DMS153 (cell line): Measurements from ENCODE around the gene MARCHF9.
"Not testable (repeated sequence)": the region's sequence is repeated elsewhere in the genome, so short reads cannot be mapped to it uniquely, and the experiment has no call there.

Experiments used
- DNase-seq: peaks from one replicate; lab custom pipeline; 2025; lab: John Stamatoyannopoulos, UW

The MARCHF9 gene

DNA sequence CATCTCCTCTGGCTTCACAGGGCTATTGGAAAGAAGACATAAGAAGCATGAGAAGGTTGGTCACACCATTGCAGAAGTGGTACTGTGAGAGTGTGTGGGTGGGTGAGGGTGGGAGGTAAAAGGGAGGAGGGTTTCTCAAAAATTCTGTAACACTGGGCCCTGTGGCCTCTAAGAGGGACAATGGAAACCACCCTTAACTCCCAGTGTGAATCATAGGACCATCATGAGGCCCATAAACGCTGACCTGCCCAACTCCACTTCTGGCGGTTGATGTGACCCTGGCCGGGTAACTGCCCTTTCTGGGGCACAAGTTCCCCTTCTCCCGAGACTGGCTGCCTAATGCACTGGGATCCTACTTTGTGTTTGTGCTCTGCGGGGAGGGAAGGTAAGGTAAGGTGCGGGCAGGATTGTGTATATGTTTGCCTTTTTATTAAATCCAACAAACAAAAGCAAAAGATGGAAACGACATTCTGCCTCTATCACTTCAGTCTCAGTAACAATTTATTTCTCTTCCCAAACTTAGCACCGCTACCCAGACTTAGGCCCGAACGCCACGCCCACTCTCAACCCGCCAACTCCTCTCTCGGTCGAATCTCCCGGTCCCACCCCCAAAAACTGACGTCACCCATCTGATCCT is 16.5 kb downstream of the MARCHF9 start:
- no peak for DNase-seq

DNA sequence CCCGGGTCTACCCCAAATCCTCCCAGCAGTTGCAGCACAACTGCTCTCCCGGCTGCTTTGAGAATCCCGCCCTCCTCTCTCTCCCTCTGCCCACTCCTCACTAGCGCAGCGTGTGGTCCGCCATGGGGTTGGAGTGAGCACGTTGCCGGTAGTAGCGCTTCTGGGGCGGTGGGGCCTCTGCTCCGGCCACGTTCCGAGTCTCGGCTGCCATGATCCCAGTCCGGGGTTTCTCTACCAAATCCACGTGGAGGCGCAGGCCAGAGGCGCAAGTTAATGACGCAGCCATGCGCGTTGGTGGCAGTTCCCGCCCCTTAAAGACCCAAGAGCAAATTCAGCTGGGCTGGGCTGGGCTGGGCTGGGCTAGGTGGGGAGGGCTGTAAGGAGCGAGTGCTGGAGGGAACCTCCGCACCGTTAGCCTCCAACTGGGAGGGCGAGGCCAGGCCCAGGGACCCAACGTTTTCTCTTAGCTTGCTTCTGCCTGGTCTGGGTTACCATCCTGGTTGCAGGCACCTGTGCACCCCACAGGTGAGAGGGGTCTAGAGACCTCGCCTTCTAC is 17.0 kb downstream of the MARCHF9 start, which contains the start of gene METTL1:
Gene METTL1, minus strand, starts transcription at position 233 of the 556 bp plus-strand sequence. Its CDS starts 22 bp downstream, at position 211.
- DNase-seq: peak; percentile 93

DNA sequence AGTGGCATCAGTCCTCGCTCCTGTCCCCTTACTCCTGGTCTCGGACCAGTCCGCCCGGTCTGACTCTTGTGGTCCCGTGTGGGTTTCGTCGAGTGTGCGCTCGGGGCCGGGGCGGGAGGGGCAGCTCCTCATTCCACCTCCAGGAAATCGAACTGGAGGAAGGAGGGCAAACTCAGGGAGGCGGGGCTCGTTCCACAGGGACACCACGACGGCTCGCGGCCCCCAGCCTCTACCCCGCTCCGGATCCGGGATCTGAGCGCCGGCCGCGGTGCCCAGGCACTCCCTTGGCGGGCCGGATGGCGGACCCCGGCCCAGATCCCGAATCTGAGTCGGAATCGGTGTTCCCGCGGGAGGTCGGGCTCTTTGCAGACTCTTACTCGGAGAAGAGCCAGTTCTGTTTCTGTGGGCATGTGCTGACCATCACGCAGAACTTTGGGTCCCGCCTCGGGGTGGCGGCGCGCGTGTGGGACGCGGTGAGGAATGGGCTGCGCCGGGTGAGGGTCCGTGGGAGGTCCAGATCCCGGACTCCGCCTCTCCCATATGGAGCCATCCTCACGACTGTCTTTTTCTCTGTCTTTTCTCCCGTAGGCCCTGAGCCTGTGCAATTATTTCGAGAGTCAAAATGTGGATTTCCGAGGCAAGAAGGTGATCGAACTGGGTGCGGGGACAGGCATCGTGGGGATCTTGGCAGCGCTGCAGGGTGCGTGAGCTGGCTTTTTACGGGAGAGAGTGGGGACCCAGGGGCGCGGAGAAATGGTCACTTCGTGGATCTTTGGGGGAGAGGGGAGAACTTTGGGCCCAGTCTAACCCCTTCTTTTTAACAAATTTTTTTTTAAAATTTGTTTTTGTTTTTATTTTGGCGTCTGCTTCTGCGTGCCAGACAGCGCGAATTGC is 17.8 kb downstream of the MARCHF9 start, which contains the start of gene EEF1AKMT3:
Gene EEF1AKMT3, plus strand, starts transcription at position 186 of the 894 bp plus-strand sequence. Its CDS starts 111 bp downstream, at position 297.
- no peak for DNase-seq

DNA sequence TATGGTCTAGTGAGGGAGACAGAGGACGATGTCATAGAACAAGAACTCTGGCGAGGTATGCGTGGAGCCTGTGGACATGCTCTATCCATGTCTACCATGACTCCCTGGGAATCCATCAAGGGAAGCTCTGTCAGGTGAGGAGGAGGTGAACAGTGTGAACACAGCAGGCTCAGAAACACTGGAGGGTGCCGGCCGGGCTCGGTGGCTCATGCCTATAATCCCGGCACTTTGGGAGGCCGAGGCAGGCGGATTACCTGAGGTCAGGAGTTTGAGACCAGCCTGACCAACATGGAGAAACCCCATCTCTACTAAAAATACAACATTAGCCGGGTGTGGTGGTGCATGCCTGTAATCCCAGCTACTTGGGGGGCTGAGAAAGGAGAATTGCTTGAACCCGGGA is 19.7 kb downstream of the MARCHF9 start:
- not testable (repeated sequence) for DNase-seq

DNA sequence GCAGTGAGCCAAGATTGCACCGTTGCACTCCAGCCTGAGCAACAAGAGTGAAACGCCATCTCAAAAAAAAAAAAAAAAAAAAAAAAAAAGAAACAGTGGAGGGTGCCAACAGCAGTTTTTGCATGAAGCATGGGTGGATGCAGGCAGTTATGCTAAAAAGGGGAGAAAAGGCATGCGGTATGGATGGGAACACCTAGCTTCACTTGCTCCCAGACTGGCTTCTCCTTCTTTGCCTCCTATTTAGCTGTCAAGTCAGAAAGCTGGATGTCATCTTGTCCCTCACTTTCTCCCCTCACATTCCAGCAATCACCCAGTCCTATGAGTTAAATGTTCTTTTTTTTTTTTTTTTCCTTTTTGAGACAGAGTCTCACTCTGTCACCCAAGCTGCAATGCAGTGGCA is 20.1 kb downstream of the MARCHF9 start:
- DNase-seq: no peak

DNA sequence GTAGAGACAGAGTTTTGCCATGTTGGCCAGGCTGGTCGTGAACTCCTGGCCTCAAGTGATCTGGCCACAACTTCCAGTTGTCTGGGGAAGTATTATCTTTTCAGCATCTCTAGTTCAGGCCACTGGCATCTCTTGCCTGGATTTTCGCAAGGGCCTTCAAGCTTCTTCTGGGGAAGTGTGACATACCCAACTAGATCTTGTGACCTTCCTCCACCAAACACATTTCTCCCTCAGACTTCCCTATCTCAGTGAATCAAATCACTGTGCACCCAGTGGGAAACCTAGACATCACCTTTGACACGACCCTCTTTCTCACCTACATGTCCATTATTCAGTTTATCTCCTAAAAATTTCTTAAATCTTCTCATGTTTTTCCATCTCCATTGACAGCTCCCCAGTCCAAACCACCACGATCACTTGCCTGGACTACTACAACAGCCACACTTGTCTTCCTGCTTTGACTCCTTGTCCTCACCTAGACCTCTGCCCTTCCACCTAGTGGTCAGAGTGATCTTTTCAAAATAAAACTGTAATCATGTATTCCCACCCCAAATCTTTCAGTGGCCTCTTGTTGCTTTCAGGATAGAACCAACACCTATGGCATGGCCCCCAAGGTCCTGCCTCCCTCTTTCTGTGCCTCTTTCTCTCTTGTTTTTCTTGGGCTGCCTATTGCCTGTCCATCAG is 20.8 kb downstream of the MARCHF9 start:
- DNase-seq: no peak

DNA sequence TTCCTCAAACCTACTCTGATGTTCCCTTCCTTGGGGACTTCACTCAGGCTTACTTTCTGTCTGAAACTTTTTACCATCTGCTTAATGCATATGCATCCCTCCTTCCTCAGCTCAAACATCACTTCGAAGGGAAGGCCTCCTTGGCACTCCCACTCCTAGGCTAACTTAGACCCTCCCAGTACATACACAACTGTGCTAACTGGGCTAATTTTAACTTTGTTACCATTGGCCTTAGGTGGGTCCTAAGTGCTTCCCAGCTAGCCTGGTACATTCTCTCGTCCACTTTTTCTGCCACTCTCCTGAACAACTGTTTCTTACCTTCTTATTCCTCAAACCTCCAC is 21.3 kb downstream of the MARCHF9 start:
- DNase-seq: no peak

DNA sequence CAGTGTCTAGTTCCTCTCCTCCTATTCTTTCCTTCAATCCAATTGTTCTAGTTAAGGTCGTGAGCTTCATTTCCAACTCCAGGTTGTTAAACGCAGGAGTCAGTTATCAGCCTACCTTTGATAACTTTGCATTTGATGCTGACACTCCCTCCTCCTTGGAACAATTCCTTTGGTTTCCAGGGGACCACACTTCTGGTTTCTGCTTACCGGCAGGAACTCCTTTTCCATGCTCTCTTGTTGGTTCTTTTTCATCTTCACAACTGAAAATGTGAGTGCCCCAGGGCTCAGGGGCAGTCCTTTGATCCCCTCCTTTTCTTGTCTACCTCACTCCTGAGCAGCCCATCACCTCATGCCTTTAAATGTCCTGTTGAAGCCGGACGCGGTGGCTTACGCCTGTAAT is 22.5 kb downstream of the MARCHF9 start:
- no peak for DNase-seq

DNA sequence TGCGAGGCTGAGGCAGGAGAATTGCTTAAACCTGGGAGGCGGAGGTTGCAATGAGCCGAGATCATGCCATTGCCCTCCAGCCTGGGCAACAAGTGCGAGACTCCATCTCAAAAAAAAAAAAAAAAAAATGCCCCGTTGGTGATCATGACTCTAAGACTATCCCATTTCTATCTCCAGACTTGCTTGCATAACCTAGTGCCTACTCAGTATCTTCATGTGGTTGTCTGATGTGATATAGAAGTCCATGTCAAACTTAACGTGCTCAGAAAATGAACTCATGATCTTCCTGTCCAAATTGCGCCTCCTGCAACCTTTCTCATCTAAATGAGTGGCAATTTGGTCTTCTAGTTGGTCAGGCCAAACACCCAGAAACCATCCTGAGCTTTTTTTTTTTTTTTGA is 23.0 kb downstream of the MARCHF9 start:
- no peak for DNase-seq

DNA sequence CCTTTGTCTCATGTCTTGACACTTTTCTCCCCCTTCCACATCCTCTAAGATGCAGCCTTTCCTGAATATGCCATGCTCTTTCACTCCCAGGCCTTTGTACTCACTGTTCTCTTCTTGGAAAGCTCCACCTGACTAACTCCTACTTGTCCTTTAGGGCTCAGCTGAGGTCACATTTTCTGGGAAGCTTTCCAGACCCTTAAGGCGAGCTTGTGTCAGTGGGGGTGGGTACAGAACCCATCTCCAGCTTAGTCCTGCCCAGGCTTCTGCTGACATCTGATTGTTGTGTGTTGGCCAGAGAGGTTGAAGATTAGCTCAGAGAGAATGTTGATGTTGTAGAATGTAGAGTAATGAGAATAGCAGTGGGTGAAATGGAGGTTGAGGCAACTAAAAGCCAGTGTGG is 24.8 kb downstream of the MARCHF9 start:
- DNase-seq: no peak

DNA sequence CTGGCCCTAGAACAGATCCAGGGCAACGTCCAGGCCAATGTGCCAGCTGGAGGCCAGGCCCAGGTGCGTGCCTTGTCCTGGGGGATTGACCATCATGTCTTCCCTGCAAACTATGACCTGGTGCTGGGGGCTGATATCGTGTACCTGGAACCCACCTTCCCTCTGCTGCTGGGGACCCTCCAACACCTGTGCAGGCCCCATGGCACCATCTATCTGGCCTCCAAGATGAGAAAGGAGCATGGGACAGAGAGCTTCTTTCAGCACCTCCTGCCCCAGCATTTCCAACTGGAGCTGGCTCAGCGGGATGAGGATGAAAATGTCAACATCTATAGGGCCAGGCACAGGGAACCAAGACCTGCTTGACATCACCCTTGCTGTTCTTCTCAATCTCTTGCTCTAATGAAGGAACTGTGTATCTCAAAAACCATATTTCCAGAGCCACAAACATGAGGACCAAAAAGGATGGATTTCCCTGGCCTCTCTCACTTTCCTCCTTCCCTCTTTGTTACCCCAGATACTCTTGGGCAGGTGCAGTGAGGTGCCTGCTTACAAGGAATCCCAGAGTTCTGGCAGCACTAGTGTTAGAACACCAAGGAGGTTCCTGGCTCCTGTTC is 25.5 kb downstream of the MARCHF9 start:
- DNase-seq: no peak

DNA sequence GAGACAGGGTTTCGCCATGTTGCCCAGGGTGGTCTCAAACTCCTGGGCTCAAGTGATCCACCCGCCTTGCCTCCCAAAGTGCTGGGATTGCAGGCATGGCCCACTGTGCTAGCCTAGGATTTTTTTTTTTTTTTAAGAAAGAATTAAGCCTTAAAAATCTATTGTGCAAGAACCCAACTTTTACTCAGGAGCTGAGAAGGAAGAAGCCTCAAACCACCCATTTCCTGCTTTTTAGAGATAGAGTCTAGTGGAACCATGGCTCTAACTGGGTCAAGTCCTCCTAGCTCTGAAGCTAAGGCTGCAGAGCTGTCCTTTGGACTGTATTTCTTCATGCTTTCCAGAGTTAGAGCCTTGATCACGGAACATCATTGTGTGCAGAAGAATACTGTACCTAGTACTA is 26.3 kb downstream of the MARCHF9 start:
- DNase-seq: no peak

DNA sequence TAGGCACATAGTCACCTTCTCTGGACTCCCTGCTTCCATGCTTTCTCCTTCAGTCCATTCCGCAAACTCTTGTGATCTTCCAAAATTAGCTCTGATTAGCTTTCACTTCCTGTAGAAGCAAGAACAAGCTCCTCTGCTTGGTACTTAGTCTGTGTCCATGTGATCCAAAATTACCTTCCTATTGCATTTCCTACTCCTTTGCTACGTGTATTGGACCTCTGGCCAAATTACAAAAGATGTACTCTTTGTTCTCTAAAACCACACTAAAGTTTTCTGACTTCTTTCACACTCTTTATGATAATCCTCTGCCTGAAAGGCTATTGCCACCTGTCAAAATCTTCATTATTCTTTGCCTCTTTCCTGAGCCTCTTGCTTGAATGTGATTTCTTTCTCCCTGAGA is 26.9 kb downstream of the MARCHF9 start:
- no peak for DNase-seq

DNA sequence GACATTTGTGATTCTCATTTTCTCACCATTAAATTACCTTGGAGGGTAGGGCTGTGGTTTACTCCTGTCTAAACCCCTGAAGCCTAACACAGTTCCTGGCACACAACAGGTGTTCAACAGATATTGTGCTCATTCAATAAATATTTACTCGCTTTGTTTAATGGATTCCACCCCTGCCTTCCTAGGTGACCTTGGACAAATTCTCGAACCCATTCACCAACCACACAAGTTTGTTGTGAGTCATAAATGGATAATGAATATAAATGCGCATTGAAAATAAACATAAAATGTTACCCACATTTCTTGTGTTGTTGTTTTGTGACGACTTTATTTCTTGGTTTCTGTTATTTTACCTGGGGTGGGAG is 27.3 kb downstream of the MARCHF9 start:
- DNase-seq: no peak

DNA sequence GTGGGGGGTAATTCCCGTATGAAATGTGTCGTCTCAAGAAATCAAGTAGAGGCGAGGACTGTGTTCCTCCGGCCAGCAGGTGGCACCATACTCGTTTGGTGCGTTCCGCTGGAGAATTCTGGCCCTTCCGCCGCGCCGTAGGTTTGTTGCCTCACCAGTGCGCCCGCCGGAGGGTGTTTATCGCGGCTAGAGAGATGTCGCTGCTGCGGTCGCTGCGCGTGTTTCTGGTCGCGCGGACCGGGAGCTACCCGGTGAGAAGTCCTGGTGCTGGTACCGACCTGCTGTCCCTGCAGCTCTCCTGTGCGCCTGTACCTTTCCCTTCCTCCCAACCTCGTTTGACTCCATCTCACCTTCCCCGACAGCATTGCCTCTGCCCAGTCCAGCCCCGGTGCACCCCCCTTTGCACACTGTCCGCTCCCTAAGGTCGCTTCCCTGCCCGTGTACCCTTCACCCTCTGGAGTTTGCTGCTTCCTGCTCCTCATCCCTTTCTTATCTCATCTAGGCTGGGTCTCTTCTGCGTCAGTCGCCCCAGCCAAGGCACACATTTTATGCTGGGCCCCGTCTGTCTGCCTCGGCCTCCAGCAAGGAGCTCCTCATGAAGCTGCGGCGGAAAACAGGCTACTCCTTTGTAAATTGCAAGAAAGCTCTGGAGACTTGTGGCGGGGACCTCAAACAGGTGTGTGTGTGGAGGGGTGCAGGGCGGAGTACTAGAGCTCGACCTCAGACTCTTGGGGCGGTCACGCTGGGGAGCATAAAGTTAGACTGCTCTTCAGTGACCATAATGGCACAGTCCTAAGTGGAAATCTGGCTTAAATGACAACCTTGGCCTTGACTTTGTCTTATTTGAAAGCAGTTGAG is 27.9 kb downstream of the MARCHF9 start, which contains the start of gene TSFM:
Gene TSFM, plus strand, starts transcription at position 180 of the 858 bp plus-strand sequence. Its CDS starts 15 bp downstream, at position 195.
- DNase-seq: peak; percentile 70

DNA sequence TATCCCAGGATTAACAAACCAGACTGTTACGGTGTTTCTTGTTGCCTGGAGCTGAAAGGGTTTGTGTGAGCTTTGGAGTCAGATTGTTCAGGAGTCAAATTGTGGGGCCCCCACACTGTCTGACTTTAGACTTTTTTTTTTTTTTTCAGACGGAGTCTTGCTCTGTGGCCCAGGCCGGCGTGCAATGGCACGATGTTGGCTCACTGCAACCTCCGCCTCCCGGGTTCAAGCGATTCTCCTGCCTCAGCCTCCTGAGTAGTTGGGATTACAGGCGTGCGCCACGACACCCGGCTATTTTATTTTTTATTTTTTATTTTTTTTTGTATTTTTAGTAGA is 28.5 kb downstream of the MARCHF9 start:
- no peak for DNase-seq

DNA sequence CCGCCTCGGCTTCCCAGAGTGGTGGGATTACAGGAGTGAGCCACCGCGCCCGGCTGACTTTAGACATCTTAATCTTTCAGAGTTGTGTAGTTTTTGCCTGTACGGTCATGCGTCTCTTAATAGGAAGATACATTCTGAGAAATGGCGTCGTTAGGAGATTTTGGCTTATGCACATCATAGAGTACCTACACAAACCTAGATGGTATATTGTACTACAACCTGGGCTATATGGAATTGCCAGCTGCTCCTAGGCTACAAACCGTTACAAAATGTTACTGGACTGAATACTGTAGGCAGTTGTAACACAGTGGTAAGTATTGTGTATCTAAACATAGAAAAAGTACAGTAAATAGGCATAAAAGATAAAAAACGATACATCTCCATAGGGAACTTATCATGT is 29.0 kb downstream of the MARCHF9 start:
- DNase-seq: no peak

DNA sequence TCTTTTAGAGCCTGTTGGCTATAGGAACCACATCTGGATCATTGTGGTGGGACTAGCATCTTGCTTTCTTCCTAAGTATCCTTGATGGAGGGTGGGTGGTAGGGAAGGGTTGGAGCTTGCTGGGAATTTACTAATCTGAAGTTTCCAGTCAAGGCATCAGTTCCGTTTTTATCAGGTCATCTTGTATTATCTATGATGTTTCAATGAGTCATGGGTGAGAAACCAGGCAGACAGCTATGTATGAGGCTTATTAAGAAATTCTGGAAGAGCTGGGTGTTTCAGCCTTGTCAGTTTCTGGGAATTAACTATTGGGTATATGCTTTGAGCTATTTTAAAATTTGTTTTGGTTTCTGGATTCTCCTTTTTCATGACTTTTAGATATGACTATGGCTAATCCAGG is 39.0 kb downstream of the MARCHF9 start:
- no peak for DNase-seq

DNA sequence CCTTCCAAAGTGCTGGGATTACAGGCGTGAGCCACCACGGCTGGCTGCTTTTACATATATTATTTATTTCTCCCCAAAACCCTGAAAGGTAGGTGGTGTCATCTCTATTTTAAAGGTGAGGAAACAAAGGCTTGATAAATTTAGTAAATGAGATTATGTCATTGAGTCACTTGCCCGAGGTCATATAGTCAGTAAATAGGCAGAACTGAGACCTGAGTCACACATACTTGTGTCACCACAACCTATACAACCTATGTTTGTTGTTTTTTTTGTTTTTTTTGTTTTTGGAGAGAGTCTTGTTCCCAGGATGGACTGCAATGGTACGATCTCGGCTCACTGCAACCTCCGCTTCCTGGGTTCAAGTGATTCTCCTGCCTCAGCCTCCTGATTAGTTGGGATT is 40.5 kb downstream of the MARCHF9 start:
- DNase-seq: no peak

DNA sequence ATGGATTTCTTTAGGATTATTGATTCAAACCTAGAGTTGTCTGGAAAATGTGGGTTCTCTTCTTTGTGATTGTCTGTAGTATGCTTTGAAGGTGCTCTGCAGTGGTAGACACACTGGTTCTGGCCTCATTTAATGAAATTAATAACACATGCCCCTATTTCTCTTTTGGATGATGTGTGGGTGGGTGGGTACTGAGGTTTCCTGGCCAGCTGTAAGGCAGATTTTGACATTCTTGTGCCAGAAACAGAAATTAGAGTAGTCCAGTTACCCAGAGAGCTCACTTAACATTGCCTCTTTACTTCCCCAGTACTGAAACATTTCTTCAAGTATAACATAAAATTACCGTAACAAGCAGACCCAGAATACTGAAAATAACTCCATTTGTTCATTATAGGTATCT is 42.1 kb downstream of the MARCHF9 start:
- no peak for DNase-seq

DNA sequence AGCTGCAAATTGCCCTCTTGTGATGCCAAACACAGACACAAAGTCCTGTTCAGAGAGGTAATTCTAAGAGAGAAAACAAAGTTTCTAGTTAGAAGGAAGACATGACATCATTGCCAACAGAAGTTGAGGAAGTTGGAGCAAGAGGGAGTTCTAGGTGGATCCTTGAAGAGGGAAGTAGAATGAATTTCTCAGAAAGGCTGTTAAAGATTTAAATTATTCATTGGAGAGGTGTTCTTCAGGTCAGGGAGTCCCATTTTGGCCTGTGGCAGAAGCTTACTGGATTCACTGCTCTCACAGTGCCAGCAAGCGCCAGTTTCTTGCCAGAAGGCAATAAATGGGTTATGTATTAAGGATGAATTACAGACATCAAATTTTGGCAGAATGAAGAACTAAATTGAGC is 43.0 kb downstream of the MARCHF9 start:
- DNase-seq: no peak
